Skeletal muscle cell (primary cell): ENCODE measurements around the gene GPRC5C.

Experiments used
- DNase-seq: peaks from one replicate; pipeline ENCODE4 v3.0.0-alpha.2; 2010; ENCODE audit warnings: low read depth
- H3K4me3 ChIP-seq: 2 replicates; pipeline ENCODE4 v1.5.1; 2011; ENCODE audit warnings: low read depth, mild to moderate bottlenecking, control low read depth, low read length, moderate library complexity

Gene GPRC5C

GRCh38 chr17:74449306-74449705 lies 17.4 kb downstream of the GPRC5C start:
- no peak overlapping the region for H3K4me3 ChIP-seq
- no peak for DNase-seq

GRCh38 chr17:74449773-74450172 lies 17.9 kb downstream of the GPRC5C start:
- DNase-seq: no peak

GRCh38 chr17:74450231-74450630 lies 18.3 kb downstream of the GPRC5C start:
- no peak for DNase-seq
- no peak overlapping the region for H3K4me3 ChIP-seq

More at GRCh38 chr17:74449773-74450172, 17.9 kb downstream of the GPRC5C start:
- no peak overlapping the region for H3K4me3 ChIP-seq

- DNase-seq: no peak
- no peak overlapping the region for H3K4me3 ChIP-seq
Observed at GRCh38 chr17:74450925-74451403, 19.1 kb downstream of the GPRC5C start.

- DNase-seq: no peak
- H3K4me3 ChIP-seq: no peak overlapping the region
Observed at GRCh38 chr17:74451557-74451956, 19.7 kb downstream of the GPRC5C start.

GRCh38 chr17:74452033-74452840 lies 20.3 kb downstream of the GPRC5C start:
- DNase-seq: no peak
- no peak overlapping the region for H3K4me3 ChIP-seq

- no peak for DNase-seq
Observed at GRCh38 chr17:74452841-74453661, 21.2 kb downstream of the GPRC5C start.

GRCh38 chr17:74453665-74454196 lies 21.8 kb downstream of the GPRC5C start:
- no peak for DNase-seq

More at GRCh38 chr17:74452841-74453661, 21.2 kb downstream of the GPRC5C start:
- H3K4me3 ChIP-seq: no peak overlapping the region

GRCh38 chr17:74454197-74455024 lies 22.5 kb downstream of the GPRC5C start:
- H3K4me3 ChIP-seq: peak overlapping the region; percentile 31
- peak; percentile 7 for DNase-seq

More at GRCh38 chr17:74453665-74454196, 21.8 kb downstream of the GPRC5C start:
- peak overlapping the region; percentile 31 for H3K4me3 ChIP-seq

- no peak for DNase-seq
- no peak overlapping the region for H3K4me3 ChIP-seq
Observed at GRCh38 chr17:74455025-74455545, 23.2 kb downstream of the GPRC5C start.

GRCh38 chr17:74455821-74456220 lies 23.9 kb downstream of the GPRC5C start:
- H3K4me3 ChIP-seq: no peak overlapping the region
- DNase-seq: no peak

GRCh38 chr17:74457146-74457819 lies 25.4 kb downstream of the GPRC5C start:
- no peak overlapping the region for H3K4me3 ChIP-seq

GRCh38 chr17:74457820-74458166 lies 25.9 kb downstream of the GPRC5C start:
- DNase-seq: no peak
- no peak overlapping the region for H3K4me3 ChIP-seq

More at GRCh38 chr17:74457146-74457819, 25.4 kb downstream of the GPRC5C start:
- DNase-seq: peak; percentile 1

GRCh38 chr17:74458835-74459234 lies 26.9 kb downstream of the GPRC5C start:
- H3K4me3 ChIP-seq: no peak overlapping the region
- no peak for DNase-seq

GRCh38 chr17:74459622-74460021 lies 27.7 kb downstream of the GPRC5C start:
- no peak for DNase-seq
- H3K4me3 ChIP-seq: no peak overlapping the region

GRCh38 chr17:74460241-74460640 lies 28.4 kb downstream of the GPRC5C start:
- H3K4me3 ChIP-seq: no peak overlapping the region
- no peak for DNase-seq

- no peak for DNase-seq
- no peak overlapping the region for H3K4me3 ChIP-seq
Observed at GRCh38 chr17:74460996-74461395, 29.1 kb downstream of the GPRC5C start.

GRCh38 chr17:74461611-74462010 lies 29.7 kb downstream of the GPRC5C start:
- DNase-seq: no peak
- H3K4me3 ChIP-seq: no peak overlapping the region
